Activated CD4-positive, alpha-beta T cell treated with anti-CD3 and anti-CD28 coated beads, Interleukin-2, amount 50 U/mL, for 16 hours (primary cell): ENCODE data around the gene NBEA.
"Not testable (repeated sequence)": the region's sequence is repeated elsewhere in the genome, so short reads cannot be mapped to it uniquely, and the experiment has no call there.

Source experiments
- DNase-seq: peaks from one replicate; pipeline ENCODE4 v3.0.0-alpha.2; 2020

Gene NBEA

GRCh38 chr13:34964558-34964957 lies 22.5 kb downstream of the NBEA start:
- no peak for DNase-seq

- DNase-seq = no peak
These were observed 25.9 kb downstream of the NBEA start for GRCh38 chr13:34967851-34968562.

- not testable (repeated sequence) for DNase-seq
These were observed 27.5 kb downstream of the NBEA start for GRCh38 chr13:34969539-34969938.

GRCh38 chr13:34970961-34971360 lies 28.9 kb downstream of the NBEA start:
- no peak for DNase-seq

GRCh38 chr13:34971473-34971872 lies 29.4 kb downstream of the NBEA start:
- DNase-seq = no peak

GRCh38 chr13:34985199-34985598 lies 43.1 kb downstream of the NBEA start:
- DNase-seq = not testable (repeated sequence)

- DNase-seq = no peak
These were observed 46.3 kb downstream of the NBEA start for GRCh38 chr13:34988330-34988791.

- no peak for DNase-seq
These were observed 48.5 kb downstream of the NBEA start for GRCh38 chr13:34990399-34991214.

- DNase-seq = no peak
These were observed 51.4 kb downstream of the NBEA start for GRCh38 chr13:34993470-34993869.

GRCh38 chr13:35003734-35004133 lies 61.7 kb downstream of the NBEA start:
- DNase-seq = not testable (repeated sequence)

GRCh38 chr13:35005051-35005450 lies 63.0 kb downstream of the NBEA start:
- DNase-seq = no peak

- DNase-seq = no peak
These were observed 72.6 kb downstream of the NBEA start for GRCh38 chr13:35014606-35015213.

GRCh38 chr13:35016362-35017112 lies 74.5 kb downstream of the NBEA start:
- no peak for DNase-seq

- DNase-seq = no peak
These were observed 83.2 kb downstream of the NBEA start for GRCh38 chr13:35025314-35025713.

- no peak for DNase-seq
These were observed 86.3 kb downstream of the NBEA start for GRCh38 chr13:35028338-35028867.

- no peak for DNase-seq
These were observed 96.9 kb downstream of the NBEA start for GRCh38 chr13:35039012-35039411.

- DNase-seq = no peak
These were observed 104.5 kb downstream of the NBEA start for GRCh38 chr13:35046587-35046986.

- DNase-seq = no peak
These were observed 113.6 kb downstream of the NBEA start for GRCh38 chr13:35055705-35056104.

- no peak for DNase-seq
These were observed 115.8 kb downstream of the NBEA start for GRCh38 chr13:35057858-35058257.

GRCh38 chr13:35058585-35058984 lies 116.5 kb downstream of the NBEA start:
- not testable (repeated sequence) for DNase-seq

- DNase-seq = no peak
These were observed 144.6 kb downstream of the NBEA start for GRCh38 chr13:35086667-35087066.

GRCh38 chr13:35092251-35092650 lies 150.2 kb downstream of the NBEA start:
- DNase-seq = no peak

GRCh38 chr13:35092751-35093150 lies 150.7 kb downstream of the NBEA start:
- DNase-seq = no peak
